Loucy (cell line): ENCODE measurements around the gene CETN1.

Source experiments
- H2AFZ ChIP-seq: fragments of 200-600 bp; sonication (generic); 2 replicates; pipeline ENCODE4 v1.6.0; 2016; ENCODE audit warnings: antibody characterized with exemption, mild to moderate bottlenecking, low read length, moderate library complexity
- H3F3A ChIP-seq: fragments of 200-600 bp; 2 replicates; pipeline ENCODE4 v1.6.0; 2016; ENCODE audit warnings: antibody characterized with exemption, low read depth, mild to moderate bottlenecking
- H3K27me3 ChIP-seq: fragments of 200-600 bp; sonication (generic); 2 replicates; pipeline ENCODE4 v1.6.1; 2014; ENCODE audit warnings: low read length, mild to moderate bottlenecking; ENCODE audit not compliant: insufficient read depth, poor library complexity, severe bottlenecking
- H3K36me3 ChIP-seq: fragments of 200-600 bp; sonication (generic); 2 replicates; pipeline ENCODE4 v1.6.1; 2016; ENCODE audit warnings: low read length; ENCODE audit not compliant: insufficient read depth
- H3K4me1 ChIP-seq: fragments of 200-600 bp; sonication (generic); 2 replicates; pipeline ENCODE4 v1.5.1; 2014; ENCODE audit warnings: low read length, mild to moderate bottlenecking; ENCODE audit not compliant: insufficient read depth, poor library complexity, severe bottlenecking
- H3K4me2 ChIP-seq: fragments of 200-600 bp; sonication (generic); 2 replicates; pipeline ENCODE4 v1.6.0; 2014; ENCODE audit warnings: antibody characterized with exemption, low read length, low read depth, mild to moderate bottlenecking; ENCODE audit not compliant: poor library complexity, severe bottlenecking
- H3K4me3 ChIP-seq: fragments of 200-600 bp; sonication (generic); 2 replicates; pipeline ENCODE4 v1.5.1; 2014; ENCODE audit warnings: low read length, mild to moderate bottlenecking, mixed read lengths; ENCODE audit not compliant: poor library complexity, severe bottlenecking
- H3K79me2 ChIP-seq: fragments of 200-600 bp; sonication (generic); 2 replicates; pipeline ENCODE4 v1.6.1; 2014; ENCODE audit warnings: low read length; ENCODE audit not compliant: insufficient read depth
- H3K9ac ChIP-seq: fragments of 200-600 bp; sonication (generic); 2 replicates; pipeline ENCODE4 v1.6.0; 2014; ENCODE audit warnings: mild to moderate bottlenecking, low read depth, low read length, moderate library complexity; ENCODE audit not compliant: poor library complexity, severe bottlenecking
- H3K9me2 ChIP-seq: fragments of 200-600 bp; sonication (generic); replicated peaks from 2 replicates; pipeline ENCODE4 v1.6.1; 2016; ENCODE audit warnings: low read depth, low read length, mixed read lengths
- H3K9me3 ChIP-seq: fragments of 200-600 bp; sonication (generic); 2 replicates; pipeline ENCODE4 v1.6.1; 2014; ENCODE audit warnings: mild to moderate bottlenecking, antibody characterized with exemption, low read length, low read depth; ENCODE audit not compliant: insufficient read depth
- H4K20me1 ChIP-seq: fragments of 200-600 bp; sonication (generic); 2 replicates; pipeline ENCODE4 v1.6.0; 2014; ENCODE audit warnings: antibody characterized with exemption, low read length, mild to moderate bottlenecking; ENCODE audit not compliant: insufficient read depth, poor library complexity, severe bottlenecking
- CTCF ChIP-seq: fragments of 200-600 bp; sonication (generic); conservative IDR thresholded peaks from 2 replicates; pipeline ENCODE4 v1.5.1; 2014; ENCODE audit warnings: mild to moderate bottlenecking, antibody characterized with exemption, low read length
- EZH2phosphoT487 ChIP-seq: fragments of 200-600 bp; IDR thresholded peaks from 2 replicates; pipeline ENCODE4 v1.6.1; 2018; ENCODE audit warnings: antibody characterized with exemption, mild to moderate bottlenecking, moderate library complexity, borderline replicate concordance

Gene CETN1

DNA sequence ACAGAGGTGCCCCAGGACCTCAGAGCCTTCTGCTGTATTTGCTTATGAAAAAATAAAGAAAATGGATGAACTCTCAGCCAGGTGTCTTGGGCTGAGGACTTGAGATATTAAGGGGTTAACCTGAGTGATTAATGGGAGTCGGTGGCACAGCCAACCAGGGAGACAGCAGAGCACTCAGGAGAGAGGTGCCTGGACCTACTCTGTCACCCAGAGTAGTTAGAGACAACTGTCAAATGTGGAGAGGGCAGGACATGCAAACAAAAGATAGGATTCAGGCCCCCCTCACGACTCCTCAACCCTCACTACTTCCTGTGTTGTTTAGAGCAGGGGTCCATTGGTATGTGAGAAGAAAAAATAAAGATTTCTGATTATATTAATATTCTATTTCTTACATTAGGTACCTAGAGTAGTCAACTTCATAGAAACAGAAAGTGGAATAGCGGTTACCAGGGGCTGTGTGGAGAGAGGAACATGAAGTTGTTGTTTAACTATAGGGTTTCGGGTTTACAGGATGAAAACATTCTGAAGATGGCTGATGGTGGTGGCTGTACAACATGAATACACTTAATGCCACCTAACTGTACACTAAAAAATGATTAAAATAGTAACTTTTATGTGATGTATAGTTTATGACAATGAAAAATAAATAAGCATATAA, 28.6 kb upstream of the CETN1 start:
- H2AFZ ChIP-seq = no peak overlapping the region
- no peaks in the 10 kb centered on the region for H3K9me2 ChIP-seq
- H4K20me1 ChIP-seq = no peaks in the 10 kb centered on the region
- H3K79me2 ChIP-seq = no peaks in the 10 kb centered on the region
- H3K27me3 ChIP-seq = no peaks in the 10 kb centered on the region
- no peaks in the 10 kb centered on the region for H3K4me1 ChIP-seq
- no peak overlapping the region for H3K4me3 ChIP-seq
- TF ChIP-seq CTCF = no peak
- TF ChIP-seq EZH2phosphoT487 = no peak
- H3K4me2 ChIP-seq = no peak overlapping the region
- H3K9ac ChIP-seq = no peak overlapping the region
- peaks cover 9% of the 10 kb centered on the region; the same call in 1 of the 2 replicates for H3K9me3 ChIP-seq
- no peaks in the 10 kb centered on the region for H3F3A ChIP-seq
- no peaks in the 10 kb centered on the region for H3K36me3 ChIP-seq

GRCh38 chr18:555705-556457, 24.3 kb upstream of the CETN1 start:
- Histone ChIP-seq H4K20me1 (no peaks in the 10 kb centered on the region), H3K9me2 (no peaks in the 10 kb centered on the region), H3F3A (no peaks in the 10 kb centered on the region), H3K27me3 (no peaks in the 10 kb centered on the region), H2AFZ (no peak overlapping the region), H3K36me3 (no peaks in the 10 kb centered on the region), H3K79me2 (no peaks in the 10 kb centered on the region), H3K9me3 (peaks cover 5% of the 10 kb centered on the region; the same call in 1 of the 2 replicates), H3K9ac (no peak overlapping the region), H3K4me2 (no peak overlapping the region), H3K4me3 (no peak overlapping the region), H3K4me1 (no peaks in the 10 kb centered on the region)
- no peak for TF ChIP-seq CTCF
- TF ChIP-seq EZH2phosphoT487 = no peak

DNA sequence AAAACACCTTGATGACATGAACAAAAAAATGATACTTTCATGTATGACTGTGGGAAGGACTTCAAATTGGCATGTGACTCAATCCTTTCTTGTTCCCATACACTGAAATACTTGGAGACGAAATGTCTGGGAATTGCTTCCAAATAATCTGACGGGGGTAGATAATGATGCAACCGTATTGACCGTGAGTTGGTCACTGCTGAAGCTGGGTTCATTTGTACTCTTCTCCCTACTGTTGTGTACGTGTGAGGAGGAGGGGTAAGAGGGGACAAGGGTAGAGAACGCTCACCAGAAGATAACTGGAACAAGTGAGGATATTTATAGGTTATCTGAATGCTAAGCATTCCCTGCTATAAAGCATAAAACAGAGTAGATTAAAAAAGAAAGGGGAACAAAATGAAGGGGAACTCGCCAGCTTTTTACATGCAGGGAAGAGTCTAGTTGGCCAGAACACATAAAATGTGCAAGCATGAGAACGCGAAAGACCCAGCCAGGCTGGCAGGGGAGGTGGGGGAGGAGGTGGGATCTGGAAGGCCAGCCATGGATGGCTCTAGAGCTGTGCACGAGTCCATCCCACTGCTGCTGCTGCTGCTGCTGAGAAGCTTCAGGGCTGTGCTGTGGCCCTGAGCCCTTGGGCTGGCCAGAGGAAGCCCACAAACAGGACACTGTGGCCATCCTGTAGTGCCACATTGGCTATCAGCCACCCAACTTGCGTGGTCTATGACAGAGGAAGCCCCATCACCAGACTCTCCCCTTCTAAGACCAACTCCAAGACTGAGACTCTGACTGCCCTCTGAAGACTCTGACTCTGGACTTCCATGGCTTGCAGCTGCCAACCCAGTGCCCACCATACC, 15.2 kb upstream of the CETN1 start:
- Histone ChIP-seq H2AFZ (no peak overlapping the region), H3K4me3 (no peak overlapping the region), H3K36me3 (no peaks in the 10 kb centered on the region), H3K9me2 (no peaks in the 10 kb centered on the region), H3K27me3 (no peaks in the 10 kb centered on the region), H4K20me1 (no peaks in the 10 kb centered on the region), H3K9me3 (peaks cover 5% of the 10 kb centered on the region; the same call in 1 of the 2 replicates), H3K9ac (no peak overlapping the region), H3K4me2 (no peak overlapping the region), H3K79me2 (no peaks in the 10 kb centered on the region), H3F3A (no peaks in the 10 kb centered on the region), H3K4me1 (no peaks in the 10 kb centered on the region)
- no peak for TF ChIP-seq EZH2phosphoT487
- no peak for TF ChIP-seq CTCF
